Measurements from ENCODE around the gene CCDC85C.

The CCDC85C gene

GRCh38 chr14:99467336-99468078 lies 136.5 kb downstream of the CCDC85C start:
- DNase-seq, result no peak

GRCh38 chr14:99466758-99467157 lies 137.2 kb downstream of the CCDC85C start:
- no peak for DNase-seq

- DNase-seq, result no peak
Observed at GRCh38 chr14:99465288-99465687, 138.7 kb downstream of the CCDC85C start.

GRCh38 chr14:99463974-99464373 lies 140.0 kb downstream of the CCDC85C start:
- no peak for DNase-seq

GRCh38 chr14:99462210-99462609 lies 141.8 kb downstream of the CCDC85C start:
- no peak for DNase-seq

- DNase-seq, result no peak
Observed at GRCh38 chr14:99461411-99462085, 142.5 kb downstream of the CCDC85C start.

GRCh38 chr14:99460793-99461192 lies 143.2 kb downstream of the CCDC85C start:
- DNase-seq, result no peak

- DNase-seq, result no peak
Observed at GRCh38 chr14:99459481-99460100, 144.4 kb downstream of the CCDC85C start.

GRCh38 chr14:99454246-99454645 lies 149.8 kb downstream of the CCDC85C start:
- no peak for DNase-seq

- DNase-seq, result no peak
Observed at GRCh38 chr14:99452968-99453367, 151.0 kb downstream of the CCDC85C start.

- DNase-seq, result no peak
Observed at GRCh38 chr14:99451234-99451633, 152.8 kb downstream of the CCDC85C start.

GRCh38 chr14:99450266-99450665 lies 153.7 kb downstream of the CCDC85C start:
- no peak for DNase-seq

Measured in NCI-H1048 (cell line).